ENCODE results near the gene ATP10D.

ATP10D gene

DNA sequence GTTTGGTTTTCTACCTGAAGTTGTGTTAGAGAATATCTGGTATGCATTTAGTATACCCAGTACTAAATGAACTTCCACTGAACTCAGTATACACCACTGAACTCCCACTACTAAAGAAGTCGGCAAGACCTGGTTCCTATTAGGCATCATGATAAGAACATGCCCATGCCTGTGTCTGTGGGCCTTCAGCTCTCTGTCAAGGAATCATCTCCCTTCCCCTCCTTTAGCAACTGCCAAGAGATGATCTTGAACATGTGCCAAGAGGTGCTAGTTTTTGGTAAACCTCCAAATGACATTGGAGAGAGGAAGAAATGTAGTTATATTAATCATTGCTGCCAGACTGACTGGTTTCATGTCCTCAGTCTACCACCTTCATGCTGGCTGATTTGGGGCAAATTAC, 113.2 kb downstream of the ATP10D start:
- no peak for DNase-seq

DNA sequence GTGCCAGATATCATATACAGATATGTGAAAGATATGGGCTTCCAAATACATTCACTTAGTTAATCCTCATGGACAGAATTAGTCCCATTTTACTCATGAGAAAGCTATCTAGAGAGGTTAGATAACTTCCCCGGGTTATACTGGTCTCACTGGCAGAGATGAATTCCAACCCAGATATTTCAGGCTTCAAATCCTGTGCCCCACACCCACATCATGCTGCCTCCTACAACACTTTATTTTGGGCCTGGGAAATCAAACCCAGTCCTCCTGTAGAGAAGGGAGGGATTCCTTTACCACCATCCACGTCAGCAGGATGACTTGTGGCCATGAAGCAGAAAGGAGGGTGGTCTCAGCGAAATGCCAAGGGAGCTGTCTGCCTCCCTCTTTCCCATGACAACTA, 113.8 kb downstream of the ATP10D start:
- DNase-seq: no peak

DNA sequence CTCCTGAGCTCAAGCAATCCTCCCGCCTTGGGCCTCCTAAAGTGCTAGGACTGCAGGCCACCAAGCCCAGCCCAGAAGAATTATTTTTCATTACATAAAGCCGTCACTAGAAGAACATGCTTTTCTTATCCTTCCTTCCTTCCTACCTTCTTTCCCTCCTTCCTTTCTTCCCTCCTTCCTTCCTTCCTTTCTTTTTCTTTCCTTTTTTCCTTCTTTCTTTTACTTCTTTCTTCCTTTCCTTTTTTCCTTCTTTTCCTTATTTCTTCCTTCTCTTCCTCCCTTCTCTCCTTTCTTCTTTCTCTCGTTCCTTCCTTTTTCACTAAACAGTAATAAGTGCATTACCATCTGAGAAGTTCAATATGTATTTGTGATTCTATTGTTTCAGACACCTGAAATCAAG, 121.4 kb downstream of the ATP10D start:
- no peak for DNase-seq

DNA sequence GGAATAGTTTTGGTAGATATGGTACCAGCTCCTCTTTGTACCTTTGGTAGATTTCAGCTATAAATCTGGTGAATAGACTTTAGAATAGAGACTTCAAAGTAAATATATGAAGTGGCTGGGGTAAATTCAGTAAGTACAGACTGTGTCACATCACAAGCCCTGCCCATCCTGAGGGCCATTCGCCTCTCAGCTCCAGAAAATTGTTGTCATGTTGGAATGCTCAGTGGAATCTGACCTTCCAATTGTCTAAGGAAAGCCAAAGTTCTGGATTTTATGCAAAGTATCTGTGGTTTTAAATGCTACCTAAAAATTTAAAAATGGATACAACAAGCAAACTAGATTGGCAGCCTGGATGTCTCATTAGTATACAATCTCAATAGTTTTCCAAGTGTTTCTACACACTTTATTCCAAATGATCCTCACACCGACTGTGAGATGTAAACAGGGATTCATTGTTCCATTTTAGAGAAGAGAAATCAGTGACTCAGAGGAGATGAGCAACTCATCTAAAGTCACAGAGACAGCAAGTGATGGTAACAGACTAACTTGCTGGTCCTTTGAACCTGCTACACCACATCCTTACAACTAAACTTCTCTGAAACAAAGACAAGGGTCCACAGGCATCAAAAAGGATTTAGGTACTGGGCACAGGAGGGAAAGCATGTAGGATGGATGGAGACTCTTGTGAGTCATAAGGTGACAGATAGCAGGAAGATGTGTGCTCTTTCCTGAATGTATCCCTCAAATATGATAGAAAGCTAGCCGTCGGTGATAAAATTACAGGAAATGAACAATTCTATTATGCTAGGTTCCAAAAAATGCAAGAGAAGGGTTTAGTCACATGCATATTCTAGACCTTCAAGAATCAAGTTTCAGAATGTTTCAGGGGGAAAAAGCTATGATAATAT, 127.3 kb downstream of the ATP10D start:
- DNase-seq: no peak

DNA sequence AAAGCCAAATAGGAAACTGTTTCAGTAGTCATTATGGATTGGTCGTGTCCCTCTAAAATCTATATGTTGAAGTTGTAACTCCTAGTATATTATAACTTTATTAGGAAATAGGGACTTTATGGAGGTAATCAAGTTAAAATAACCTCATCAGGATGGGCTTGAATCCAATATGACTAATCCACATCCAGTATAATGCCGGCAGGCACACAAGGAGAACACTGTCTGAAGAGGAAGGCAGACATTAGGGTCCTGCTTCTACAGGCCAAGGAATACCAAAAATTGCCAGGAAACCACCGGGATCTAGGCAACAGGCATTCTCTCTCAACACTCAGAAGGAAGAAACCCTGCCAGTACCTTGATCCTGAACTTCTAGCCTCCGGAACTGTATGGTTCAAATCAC, 130.3 kb downstream of the ATP10D start:
- peak in 1 of 14 donors; percentile 4 for DNase-seq

DNA sequence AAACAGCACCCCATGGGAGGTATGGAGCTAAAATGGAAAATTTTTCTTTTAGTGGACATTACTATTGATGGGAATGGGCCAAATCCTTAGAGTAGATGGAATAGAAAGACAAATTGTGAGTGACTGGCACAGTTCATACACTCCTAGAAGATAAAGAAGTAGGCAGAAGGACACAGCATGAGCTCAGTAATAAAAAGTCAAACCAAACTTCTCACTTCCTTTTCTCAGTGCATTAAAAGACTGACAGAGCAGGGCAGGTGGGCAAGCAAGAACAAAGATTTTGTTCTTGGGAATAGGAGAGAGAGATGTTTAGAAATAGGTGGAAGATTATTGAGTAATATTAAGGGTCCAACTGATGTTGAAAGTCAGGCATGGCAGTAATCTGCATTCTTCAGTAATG, 132.5 kb downstream of the ATP10D start:
- no peak for DNase-seq

DNA sequence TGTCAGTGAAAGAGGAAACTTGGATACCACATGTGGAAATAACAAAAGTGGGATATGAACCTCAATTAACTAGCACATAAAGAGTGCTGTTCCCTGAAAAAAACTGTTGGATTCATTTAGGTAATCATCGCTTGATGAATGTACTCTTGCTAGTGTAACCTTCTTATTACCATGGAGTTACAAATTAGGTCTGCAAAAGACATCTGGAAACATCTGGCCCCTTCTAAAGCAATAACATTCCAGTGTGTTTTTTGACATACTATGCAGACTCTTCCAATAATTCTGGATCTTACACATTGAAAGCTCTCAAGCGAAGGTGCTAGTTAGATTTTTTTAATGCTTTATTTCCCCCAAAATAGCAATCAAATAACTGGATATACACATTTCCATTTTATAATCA, 134.6 kb downstream of the ATP10D start:
- no peak for DNase-seq

DNA sequence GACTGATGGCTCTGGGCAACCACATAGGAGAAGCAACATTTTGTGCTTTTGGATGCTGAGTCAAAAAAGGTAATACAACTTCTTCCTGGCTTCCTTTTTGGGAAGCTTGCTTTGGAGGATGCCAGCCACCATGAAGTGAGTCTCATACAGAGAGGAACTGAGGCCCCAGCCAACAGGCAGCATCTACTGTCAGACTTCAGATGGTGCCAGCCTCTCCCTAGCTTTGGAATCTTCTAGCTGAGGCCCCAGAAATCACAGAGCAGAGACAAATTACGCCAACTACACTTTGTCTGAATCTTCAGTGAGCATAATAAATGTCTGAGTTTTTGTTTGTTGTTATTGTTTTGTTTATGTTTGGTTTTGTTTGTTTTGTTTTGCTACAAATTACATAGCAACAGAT, 136.1 kb downstream of the ATP10D start:
- DNase-seq: no peak

DNA sequence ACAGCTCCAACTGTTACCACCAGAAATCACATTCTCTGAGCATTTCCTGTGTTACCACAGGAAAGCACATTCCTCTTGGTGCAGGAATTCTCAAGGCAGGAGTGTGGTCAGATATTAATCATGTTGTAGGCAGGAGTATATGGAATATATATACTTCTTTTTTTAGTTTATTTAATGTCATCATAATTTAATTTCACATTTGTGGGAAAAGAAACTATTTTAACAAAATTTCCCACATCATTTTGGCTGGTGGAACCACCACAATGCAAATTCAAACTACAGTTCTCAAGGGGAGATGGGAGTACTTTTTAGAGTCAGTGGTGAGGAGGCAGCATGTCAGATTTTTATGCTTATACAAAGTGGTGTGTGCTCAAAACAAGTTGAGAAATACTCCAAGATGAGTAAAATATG, 139.0 kb downstream of the ATP10D start:
- no peak for DNase-seq

DNA sequence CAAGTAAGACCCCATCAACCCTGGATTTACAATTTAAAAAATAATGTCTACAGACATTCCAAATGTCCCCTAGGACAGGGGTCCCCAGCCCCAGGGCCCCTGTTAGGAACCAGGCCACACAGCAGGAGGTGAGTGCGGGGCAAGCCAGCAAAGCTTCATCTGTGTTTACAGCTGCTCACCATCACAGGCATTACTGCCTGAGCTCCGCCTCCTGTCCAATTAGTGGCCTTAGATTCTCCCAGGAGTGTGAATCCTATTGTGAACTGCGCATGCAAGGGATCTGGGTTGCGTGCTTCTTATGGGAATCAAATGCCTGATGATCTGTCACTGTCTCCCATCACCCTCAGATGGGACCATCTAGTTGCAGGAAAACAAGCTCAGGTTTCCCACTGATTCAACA, 146.1 kb downstream of the ATP10D start:
- no peak for DNase-seq

DNA sequence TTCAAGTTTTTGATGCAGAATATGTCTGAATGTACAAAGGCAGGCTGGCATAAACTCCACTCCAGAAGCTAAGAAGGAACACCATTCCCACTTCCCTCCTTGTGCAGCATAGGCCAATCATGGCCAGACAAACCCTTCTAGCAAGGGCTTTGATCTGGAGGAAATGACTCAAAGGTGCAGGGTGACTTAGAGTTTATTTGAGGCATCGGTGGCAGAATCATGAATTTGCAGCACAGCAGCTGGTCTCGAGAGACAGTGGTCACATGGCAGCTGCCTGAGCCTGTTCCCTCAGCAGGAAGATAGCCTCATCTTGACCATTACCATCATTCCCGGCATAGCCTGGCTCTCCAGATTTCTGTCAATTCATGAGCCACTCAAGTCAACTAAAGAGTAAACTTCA, 154.5 kb downstream of the ATP10D start:
- no peak for DNase-seq

DNA sequence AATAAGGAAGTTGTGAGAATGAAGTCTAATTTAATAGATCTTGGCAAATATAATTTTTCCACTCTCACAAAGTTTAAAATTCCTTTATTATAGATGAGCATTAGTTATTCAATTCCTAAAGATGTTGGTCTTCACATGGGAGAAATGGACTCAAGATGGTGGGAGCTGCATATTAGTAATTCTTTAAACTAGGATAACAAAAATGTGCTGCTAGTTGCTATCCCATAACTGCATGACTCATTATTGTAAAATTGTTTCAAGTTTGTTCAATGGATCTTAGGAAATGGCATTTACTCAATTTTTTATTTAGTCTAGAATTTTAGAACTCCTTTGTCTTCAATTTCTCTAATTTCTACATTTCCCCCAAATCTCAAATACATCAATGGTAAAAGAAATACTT, 155.8 kb downstream of the ATP10D start:
- no peak for DNase-seq

DNA sequence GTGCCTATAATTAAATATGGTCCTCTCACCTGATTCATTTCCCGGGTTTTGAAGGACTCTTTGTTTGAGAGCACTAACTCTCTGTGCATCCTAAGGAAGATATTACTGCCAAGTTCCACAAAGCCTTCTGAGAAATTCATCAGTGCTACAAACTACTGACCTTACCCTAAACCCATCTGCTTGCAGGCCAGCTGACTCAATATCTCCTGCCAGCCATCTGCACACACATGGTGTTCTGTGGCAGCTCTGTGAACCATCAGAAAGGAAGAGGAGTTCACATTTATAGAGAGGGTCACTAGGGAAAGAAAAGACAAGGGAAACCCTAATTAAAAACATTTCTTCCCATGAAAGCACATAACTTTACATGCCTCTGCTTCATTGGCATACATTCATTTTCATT, 156.7 kb downstream of the ATP10D start:
- DNase-seq: no peak

DNA sequence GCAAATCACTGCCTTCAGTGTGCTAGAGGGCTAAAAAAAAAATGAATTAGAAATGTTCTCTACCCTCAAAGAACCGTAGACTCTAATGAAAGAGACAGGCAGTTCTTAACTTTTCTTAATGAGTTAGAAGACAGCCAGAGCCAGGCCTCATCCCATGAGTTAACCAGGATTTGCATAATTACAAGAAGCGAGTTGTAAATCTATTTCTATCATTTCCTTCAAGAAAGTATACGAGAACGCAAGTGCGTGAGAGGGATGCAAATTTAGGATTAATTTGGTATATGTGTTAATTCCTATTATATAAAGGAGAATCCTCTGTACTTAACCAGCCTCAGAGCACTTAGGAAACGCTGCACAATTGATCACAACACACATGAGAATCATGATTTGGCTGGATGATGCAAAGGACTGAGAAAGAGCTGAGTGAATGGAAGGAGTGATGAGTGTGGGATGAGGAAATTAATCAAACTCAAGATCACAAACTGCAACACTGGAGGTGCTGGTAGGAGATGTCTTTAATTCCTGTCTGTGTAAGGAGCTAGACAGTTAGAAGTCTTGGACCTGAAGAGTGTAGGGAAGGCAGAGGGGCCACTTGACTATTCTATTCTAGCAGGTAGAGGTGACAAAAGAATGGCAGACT, 157.2 kb downstream of the ATP10D start:
- no peak for DNase-seq
